Measurements from ENCODE around the gene PIP4K2C.

GRCh38 chr12:57579677-57580465, 11.1 kb upstream of the PIP4K2C start:
- TF ChIP-seq CTCF (IDR thresholded peaks at IDR 0.05; ENCODE audit: insufficient read depth, low read length, poor library complexity, severe bottlenecking) (no peak), EZH2phosphoT487 (conservative IDR thresholded peaks at IDR 0.05; ENCODE audit: low read length) (no peak)
